NCI-H128 (cell line): ENCODE measurements around the gene CHST8.

Source experiments
- DNase-seq: peaks from one replicate; lab custom pipeline; 2025; ENCODE audit not compliant: unreplicated experiment; lab: John Stamatoyannopoulos, UW

Gene CHST8

GRCh38 chr19:33713194-33713593, 91.4 kb downstream of the CHST8 start:
- DNase-seq, result no peak

GRCh38 chr19:33714149-33714548, 92.4 kb downstream of the CHST8 start:
- DNase-seq, result no peak

- DNase-seq, result no peak
Observed at GRCh38 chr19:33715462-33715861, 93.7 kb downstream of the CHST8 start.

GRCh38 chr19:33717878-33718277, 96.1 kb downstream of the CHST8 start:
- no peak for DNase-seq

GRCh38 chr19:33718651-33719254, 97.0 kb downstream of the CHST8 start:
- DNase-seq, result no peak

- no peak for DNase-seq
Observed at GRCh38 chr19:33719366-33720154, 97.8 kb downstream of the CHST8 start.

- no peak for DNase-seq
Observed at GRCh38 chr19:33720155-33720493, 98.4 kb downstream of the CHST8 start.

GRCh38 chr19:33720691-33721682, 99.2 kb downstream of the CHST8 start:
- no peak for DNase-seq

GRCh38 chr19:33721735-33722297, 100.1 kb downstream of the CHST8 start:
- DNase-seq, result no peak

- no peak for DNase-seq
Observed at GRCh38 chr19:33722456-33723239, 100.9 kb downstream of the CHST8 start.

GRCh38 chr19:33723512-33723911, 101.8 kb downstream of the CHST8 start:
- DNase-seq, result no peak

GRCh38 chr19:33724021-33724720, 102.4 kb downstream of the CHST8 start:
- no peak for DNase-seq

GRCh38 chr19:33724721-33725060, 102.9 kb downstream of the CHST8 start:
- DNase-seq, result no peak

GRCh38 chr19:33725567-33725966, 103.8 kb downstream of the CHST8 start:
- no peak for DNase-seq

GRCh38 chr19:33726756-33727155, 105.0 kb downstream of the CHST8 start:
- no peak for DNase-seq

- DNase-seq, result no peak
Observed at GRCh38 chr19:33727331-33727998, 105.7 kb downstream of the CHST8 start.

- DNase-seq, result no peak
Observed at GRCh38 chr19:33728141-33728540, 106.4 kb downstream of the CHST8 start.

GRCh38 chr19:33730858-33731607, 109.3 kb downstream of the CHST8 start:
- no peak for DNase-seq

GRCh38 chr19:33731881-33732280, 110.1 kb downstream of the CHST8 start:
- DNase-seq, result no peak
